Measurements from ENCODE around the gene NPPC. TPM values are rescaled to one million over a fixed set of nuclear protein-coding genes. Genes with fewer than 3 reads are reported as not detected.

NPPC gene
- total RNA-seq, 1 donor from 2014 or later, result not detected

DNA sequence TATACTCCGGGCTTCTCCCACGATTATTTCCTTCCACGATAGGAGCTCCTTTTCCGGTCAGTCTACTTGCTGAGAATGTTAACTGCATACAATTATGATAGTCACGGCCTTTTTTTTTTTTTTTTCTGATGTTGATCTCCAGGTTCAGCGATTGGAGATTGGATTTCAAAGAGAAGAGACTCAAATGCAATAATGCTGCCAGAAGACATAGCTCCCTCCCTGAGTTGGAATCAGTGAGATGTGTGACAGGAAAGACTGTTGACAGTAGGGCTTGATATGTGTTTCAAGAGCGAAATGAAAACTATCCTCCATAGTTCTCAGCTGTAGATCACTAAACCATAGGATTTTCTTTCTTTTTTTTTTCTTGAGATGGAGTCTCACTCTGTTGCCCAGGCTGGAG is 47.0 kb downstream of the NPPC start:
- no peaks in the 10 kb centered on the region for H3K4me1 Mint-ChIP-seq (ENCODE audit: low read depth)
- no peak overlapping the region for H3K27ac Mint-ChIP-seq (ENCODE audit: unreplicated experiment)
- no peaks in the 10 kb centered on the region for H3K36me3 Mint-ChIP-seq (ENCODE audit: low read depth)

DNA sequence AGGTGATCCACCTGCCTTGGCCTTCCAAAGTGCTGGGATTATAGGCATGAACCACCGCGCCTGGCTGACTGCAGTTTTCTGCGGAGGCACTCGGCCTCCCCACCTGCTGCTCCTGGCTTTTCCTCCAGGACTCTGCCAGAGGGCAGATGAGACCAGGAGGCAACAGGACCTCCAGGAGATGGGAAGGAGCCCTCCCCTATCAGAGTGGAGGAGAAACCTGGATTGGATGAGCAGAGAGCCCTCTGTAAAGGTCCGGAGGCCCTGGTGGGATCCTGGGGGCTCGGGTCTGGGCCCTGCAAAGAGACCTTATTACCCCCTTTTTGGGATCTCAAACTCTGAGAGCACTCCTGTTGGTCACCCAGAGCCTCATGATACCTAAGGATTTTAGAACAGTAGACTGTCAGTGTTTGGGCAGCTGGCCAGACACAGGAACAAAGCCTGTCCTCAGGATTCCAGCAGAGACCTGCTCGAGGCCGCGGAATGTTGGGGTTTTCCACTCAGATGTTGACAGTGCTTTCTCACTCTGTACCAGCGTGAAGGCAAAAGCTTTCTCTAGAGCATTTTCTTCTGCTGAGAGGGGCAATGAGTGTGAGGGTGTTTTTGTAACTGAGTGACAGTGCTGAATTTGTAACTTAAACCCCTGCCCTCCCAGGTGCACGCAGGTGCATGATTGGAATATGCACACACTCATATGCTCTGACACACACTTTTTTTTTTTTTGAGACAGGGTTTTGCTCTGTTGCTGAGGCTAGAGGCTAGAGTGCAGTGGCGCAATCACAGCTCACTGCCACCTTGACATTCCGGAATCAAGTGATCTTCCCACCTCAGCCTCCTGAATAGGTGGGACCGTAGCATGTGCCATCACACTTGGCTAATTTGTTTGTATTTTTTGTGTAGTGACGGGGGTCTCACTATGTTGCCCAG is 48.4 kb downstream of the NPPC start:
- H3K27ac Mint-ChIP-seq (ENCODE audit: unreplicated experiment), result no peak overlapping the region
- TF ChIP-seq, protein P1, sequence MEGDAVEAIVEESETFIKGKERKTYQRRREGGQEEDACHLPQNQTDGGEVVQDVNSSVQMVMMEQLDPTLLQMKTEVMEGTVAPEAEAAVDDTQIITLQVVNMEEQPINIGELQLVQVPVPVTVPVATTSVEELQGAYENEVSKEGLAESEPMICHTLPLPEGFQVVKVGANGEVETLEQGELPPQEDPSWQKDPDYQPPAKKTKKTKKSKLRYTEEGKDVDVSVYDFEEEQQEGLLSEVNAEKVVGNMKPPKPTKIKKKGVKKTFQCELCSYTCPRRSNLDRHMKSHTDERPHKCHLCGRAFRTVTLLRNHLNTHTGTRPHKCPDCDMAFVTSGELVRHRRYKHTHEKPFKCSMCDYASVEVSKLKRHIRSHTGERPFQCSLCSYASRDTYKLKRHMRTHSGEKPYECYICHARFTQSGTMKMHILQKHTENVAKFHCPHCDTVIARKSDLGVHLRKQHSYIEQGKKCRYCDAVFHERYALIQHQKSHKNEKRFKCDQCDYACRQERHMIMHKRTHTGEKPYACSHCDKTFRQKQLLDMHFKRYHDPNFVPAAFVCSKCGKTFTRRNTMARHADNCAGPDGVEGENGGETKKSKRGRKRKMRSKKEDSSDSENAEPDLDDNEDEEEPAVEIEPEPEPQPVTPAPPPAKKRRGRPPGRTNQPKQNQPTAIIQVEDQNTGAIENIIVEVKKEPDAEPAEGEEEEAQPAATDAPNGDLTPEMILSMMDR (IDR thresholded peaks at IDR 0.05), result no peak
- no peak for DNase-seq (ENCODE audit: low spot score)
- H3K36me3 Mint-ChIP-seq (ENCODE audit: low read depth), result no peaks in the 10 kb centered on the region
- H3K9me3 Mint-ChIP-seq (ENCODE audit: low read depth), result no peaks in the 10 kb centered on the region
- H3K4me3 Mint-ChIP-seq (ENCODE audit: unreplicated experiment), result no peak overlapping the region
- H3K4me1 Mint-ChIP-seq (ENCODE audit: low read depth), result no peaks in the 10 kb centered on the region
- peaks cover 17% of the 10 kb centered on the region for H3K27me3 Mint-ChIP-seq (ENCODE audit: low read depth)

More for the DNA sequence above, 47.0 kb downstream of the NPPC start:
- TF ChIP-seq, protein P1 (IDR thresholded peaks at IDR 0.05), result no peak
- DNase-seq (ENCODE audit: low spot score), result no peak
- Mint-ChIP-seq H3K4me3 (ENCODE audit: unreplicated experiment) (no peak overlapping the region), H3K27me3 (ENCODE audit: low read depth) (peaks cover 23% of the 10 kb centered on the region), H3K9me3 (ENCODE audit: low read depth) (peaks cover 3% of the 10 kb centered on the region)

DNA sequence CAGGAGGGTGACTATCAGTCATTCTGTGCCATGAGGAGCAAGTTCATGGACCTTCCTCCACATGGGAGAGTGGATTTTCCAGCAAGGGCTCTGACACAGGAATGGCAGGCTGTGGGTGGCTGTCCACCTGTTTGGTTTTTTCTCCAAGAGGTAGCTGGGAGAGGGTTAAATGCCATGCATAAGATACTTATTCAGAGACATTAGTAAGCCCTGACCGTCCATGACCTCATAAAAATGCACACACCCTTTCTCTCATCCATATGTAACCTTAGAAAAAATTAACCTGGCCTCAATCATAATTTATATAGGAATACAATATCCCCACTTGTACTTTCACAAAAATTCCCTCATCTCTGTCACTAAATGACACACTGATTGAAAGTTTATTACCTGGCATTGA is 51.3 kb downstream of the NPPC start:
- Mint-ChIP-seq H3K27ac (ENCODE audit: unreplicated experiment) (no peak overlapping the region), H3K27me3 (ENCODE audit: low read depth) (peaks cover 14% of the 10 kb centered on the region), H3K36me3 (ENCODE audit: low read depth) (no peaks in the 10 kb centered on the region), H3K4me1 (ENCODE audit: low read depth) (no peaks in the 10 kb centered on the region), H3K4me3 (ENCODE audit: unreplicated experiment) (no peak overlapping the region), H3K9me3 (ENCODE audit: low read depth) (no peaks in the 10 kb centered on the region)
- TF ChIP-seq, protein P1 (IDR thresholded peaks at IDR 0.05), result no peak
- DNase-seq (ENCODE audit: low spot score), result no peak

Small RNA genes lying within 50 kb of the gene (microRNA-seq; reads per million reads assigned to microRNA genes)
- not detected for gene MIR1471 (ENCODE audit: borderline number of aligned reads)

Other genes with a start within 250 kb of the NPPC start
- 391 to 435 TPM (median 409 TPM) in 3 replicates for gene PTMA, start 217.9 kb downstream of the NPPC start, total RNA-seq
- 17.5 to 24.0 TPM (median 21.9 TPM) in 3 replicates for gene PDE6D, start 145.1 kb downstream of the NPPC start, total RNA-seq
- 28.0 to 45.6 TPM (median 29.4 TPM) in 3 replicates for gene COPS7B, start 140.0 kb downstream of the NPPC start, total RNA-seq
- 17.5 to 29.4 TPM (median 18.3 TPM) in 3 replicates for gene DIS3L2, start 35.3 kb upstream of the NPPC start, total RNA-seq